M059J (cell line): ENCODE results near the gene C8G. TPM values are rescaled to one million over a fixed set of nuclear protein-coding genes. Genes with fewer than 3 reads are reported as not detected.

Source experiments
- DNase-seq: peaks from one replicate; pipeline ENCODE4 v3.0.0-alpha.2; 2012; ENCODE audit warnings: low read depth
- total RNA-seq: library from RNA; depleted of rRNA; stranded (reverse); fragments of >200 nt; shearing (Covaris generic); gene quantifications from 2 replicates; pipeline ENCODE4 v1.2.3, GENCODE V29; 2014; rRNA removed

C8G gene
- total RNA-seq, 1 experiment from 2014 or later = 0.89 TPM

- DNase-seq = no peak
Observed at GRCh38 chr9:136982232-136983051, 37.4 kb downstream of the C8G start, which contains the start of gene LCNL1. Gene LCNL1, plus strand, starts transcription at chr9:136982993. Its CDS starts 594 bp downstream, at chr9:136983587.

DNA sequence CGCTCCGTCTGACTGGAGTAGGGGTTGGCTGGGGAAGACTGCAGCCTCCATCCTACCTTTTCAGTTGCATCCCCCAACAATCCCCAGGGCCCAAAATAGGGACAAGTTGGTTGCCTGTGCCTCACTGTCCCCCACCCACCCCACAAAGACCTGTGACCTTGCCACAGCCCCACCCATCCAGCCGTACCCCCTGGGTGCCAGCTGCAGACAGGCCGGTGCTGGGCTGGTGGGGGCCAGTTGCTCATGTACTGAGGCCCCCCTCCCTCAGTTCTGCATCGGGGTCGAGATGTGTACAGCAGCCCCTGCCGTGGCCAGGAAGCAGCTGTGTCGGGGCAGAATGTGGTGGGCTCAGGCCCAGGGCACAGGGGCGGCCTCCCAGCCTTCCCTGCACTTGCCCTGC lies 38.1 kb downstream of the C8G start:
- no peak for DNase-seq

GRCh38 chr9:136983656-136984314 lies 38.7 kb downstream of the C8G start:
- DNase-seq = no peak

- no peak for DNase-seq
Observed at GRCh38 chr9:136984464-136985026, 39.5 kb downstream of the C8G start.

DNA sequence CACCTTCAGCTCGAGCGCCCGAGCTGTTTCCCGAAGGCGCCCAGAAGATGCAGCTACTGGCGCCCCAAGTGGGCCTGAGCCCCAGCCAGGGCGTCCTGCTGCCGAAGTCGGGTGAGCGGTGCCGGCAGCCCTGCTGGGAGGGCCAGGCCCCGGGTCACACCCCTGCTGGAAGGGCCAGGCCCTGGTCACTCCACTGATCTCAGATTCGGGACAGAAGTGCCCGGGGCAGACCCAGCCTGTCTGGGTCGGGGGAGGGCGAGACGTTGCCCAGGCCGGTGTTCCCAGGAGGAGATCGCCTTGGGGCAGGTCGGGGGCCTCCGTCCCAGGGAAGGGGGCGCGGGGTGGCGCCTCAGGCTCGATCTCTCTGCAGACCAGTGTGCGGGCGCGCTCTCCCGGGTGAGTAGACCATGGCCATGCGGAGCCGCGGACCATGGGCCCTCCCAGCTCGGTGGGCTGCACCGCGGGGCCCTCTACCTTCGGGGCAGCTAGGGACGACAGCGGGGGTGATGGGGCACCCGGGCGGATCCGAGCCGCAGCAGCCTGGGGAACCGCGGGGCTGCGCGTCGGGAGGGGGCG lies 40.1 kb downstream of the C8G start:
- DNase-seq = no peak

- no peak for DNase-seq
Observed at GRCh38 chr9:136985853-136986252, 40.8 kb downstream of the C8G start.

DNA sequence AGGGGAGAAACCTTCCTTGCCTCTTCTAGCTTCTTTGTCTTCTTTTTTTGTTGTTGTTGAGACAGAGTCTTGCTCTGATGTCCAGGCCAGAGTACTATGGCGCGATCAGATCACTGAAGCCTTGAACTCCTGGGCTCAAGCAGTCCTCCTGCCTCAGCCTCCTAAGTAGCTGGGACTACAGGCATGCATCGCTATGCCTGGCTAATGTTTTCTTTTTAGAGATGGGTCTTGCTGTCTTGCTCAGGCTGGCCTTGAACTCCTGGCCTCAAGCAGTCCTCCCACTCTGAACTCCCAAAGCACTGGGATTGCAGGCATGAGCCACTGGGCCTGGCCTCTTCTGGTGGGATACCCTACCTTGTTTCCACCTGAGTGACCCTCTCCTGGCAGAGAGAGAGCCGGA lies 43.8 kb downstream of the C8G start:
- no peak for DNase-seq

- DNase-seq = no peak
Observed at GRCh38 chr9:136990242-136990911, 45.3 kb downstream of the C8G start.

- DNase-seq = peak; percentile 82
Observed at GRCh38 chr9:136991993-136992818, 47.2 kb downstream of the C8G start, which contains the start of gene PAXX. Gene PAXX, plus strand, starts transcription at chr9:136992422. Its CDS starts 22 bp downstream, at chr9:136992444.

GRCh38 chr9:136992819-136993369 lies 47.9 kb downstream of the C8G start:
- DNase-seq = no peak

DNA sequence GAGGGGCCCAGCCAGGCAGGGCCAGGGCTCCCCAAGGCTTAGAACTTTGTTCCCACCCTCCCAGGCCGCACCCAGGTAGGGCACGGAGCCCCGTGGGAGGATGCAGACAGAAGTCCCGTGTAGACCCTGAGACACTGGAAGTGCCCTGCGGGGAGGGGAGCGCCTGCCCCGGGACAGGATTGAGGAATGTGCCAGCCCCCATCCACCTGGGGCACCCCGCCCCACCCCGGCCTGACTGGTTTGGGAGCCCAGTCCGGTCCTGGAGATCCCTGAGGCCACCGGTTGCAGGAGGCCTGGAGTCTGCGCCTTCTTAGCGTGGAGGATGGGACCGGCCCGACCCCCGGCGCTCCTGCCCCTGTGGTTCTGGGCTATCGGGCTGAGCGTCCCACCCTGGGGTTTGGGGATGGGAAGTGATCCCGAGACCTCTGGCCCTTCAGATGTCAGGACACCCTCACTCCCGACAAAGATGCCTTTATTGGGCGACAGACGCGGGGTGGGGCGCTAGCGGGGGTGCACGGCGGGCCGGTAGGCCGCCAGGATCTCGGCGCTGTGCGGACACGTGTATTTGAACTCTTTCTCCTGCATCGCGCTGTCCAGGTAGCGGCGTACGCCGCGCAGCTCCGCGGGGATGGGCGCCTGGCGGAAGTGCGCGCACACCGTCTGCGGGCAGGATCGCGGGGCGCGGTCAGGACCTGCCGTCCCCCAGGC lies 49.3 kb downstream of the C8G start:
- DNase-seq = no peak

DNA sequence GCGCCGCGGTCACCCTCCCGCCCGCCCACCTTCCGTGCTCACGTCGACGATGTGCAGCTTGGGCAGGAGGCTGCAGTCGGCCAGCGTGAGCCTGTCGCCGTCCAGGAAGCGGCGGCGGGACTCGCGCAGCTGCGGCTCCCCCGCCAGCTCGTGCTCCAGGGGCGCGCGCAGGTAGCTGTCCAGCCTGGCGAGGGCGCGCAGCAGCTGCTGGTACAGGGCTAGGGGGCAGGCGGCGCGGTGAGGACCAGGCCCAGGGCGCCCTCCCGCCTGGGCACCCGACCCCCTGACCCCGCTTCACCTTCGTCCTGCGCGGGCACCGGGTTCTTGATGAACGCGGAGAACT lies 49.8 kb downstream of the C8G start:
- no peak for DNase-seq

DNA sequence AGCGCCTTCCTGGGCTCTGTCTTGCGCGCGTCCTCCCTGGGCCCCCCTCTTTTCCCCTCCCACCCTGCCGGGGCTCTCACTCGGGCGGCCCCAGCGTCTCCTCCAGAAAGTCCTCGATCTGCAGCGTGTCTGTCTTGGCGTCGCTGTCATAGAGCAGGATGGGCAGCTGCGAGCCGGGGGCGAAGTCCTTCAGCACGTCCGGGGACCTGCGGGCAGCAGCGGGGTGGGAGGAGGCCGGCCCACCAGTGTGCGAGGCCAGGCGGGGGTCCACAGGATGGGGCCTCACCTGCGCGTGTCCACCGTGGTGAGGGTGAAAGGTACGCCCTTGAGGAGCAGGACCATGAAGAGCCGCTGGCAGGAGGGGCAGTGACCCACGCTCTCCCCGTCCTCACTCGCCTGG lies 50.3 kb downstream of the C8G start:
- no peak for DNase-seq

DNA sequence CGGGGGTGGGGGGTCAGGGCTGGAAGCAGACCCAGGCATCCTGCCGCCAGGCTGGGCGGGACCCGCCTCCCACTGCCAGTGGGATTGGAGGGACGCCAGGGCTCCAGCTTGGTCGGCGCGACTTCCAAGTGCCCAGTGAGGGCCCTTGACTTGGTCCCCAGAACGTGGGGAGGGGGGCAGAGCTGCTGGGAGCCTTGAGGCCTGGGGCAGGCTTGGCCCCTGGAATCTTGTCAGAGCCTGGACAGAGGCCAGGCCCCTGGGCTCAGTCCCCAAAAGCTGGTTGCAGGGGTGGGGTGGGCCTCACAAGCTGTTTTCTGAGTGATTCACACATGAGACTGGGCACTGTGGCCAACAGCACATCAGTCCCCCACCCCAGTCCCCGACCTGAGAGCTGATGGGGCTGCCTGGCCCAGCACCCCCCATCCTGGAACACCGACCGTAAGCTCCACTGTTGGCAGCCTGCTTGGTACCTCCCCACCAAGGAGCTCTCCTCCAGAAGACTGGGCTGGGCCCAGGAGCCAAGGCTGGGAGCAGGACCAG lies 50.8 kb downstream of the C8G start:
- peak; percentile 70 for DNase-seq

Other genes starting within 250 kb of the C8G start
- gene DIPK1B, start 232.7 kb upstream of the C8G start, total RNA-seq = 1.5 and 1.6 TPM in 2 replicates
- gene LCN10, start 202.3 kb upstream of the C8G start, total RNA-seq = not detected in 2 replicates
- gene LCN6, start 196.7 kb upstream of the C8G start, total RNA-seq = not detected in 2 replicates
- gene LCN8, start 187.0 kb upstream of the C8G start, total RNA-seq = not detected in 2 replicates
- gene LCN15, start 180.7 kb upstream of the C8G start, total RNA-seq = not detected in 2 replicates
- gene TMEM141, start 153.9 kb upstream of the C8G start, total RNA-seq = 63.0 and 84.8 TPM in 2 replicates
- gene CCDC183, start 148.9 kb upstream of the C8G start, total RNA-seq = not detected in 2 replicates
- gene RABL6, start 137.3 kb upstream of the C8G start, total RNA-seq = 55.9 and 75.4 TPM in 2 replicates
- 0.15 and 1.1 TPM in 2 replicates for gene AJM1, start 102.8 kb upstream of the C8G start, total RNA-seq
- gene PHPT1, start 95.8 kb upstream of the C8G start, total RNA-seq = 81.2 and 95.3 TPM in 2 replicates
- 0.44 TPM in 1 of 2 replicates, not detected in the other for gene MAMDC4, start 92.9 kb upstream of the C8G start, total RNA-seq
- gene EDF1, start 78.9 kb upstream of the C8G start, total RNA-seq = 567 and 587 TPM in 2 replicates
- 13.6 and 26.8 TPM in 2 replicates for gene TRAF2, start 58.7 kb upstream of the C8G start, total RNA-seq
- 78.4 and 117 TPM in 2 replicates for gene FBXW5, start 505 bp upstream of the C8G start, total RNA-seq
- gene LCN12, start 7.0 kb downstream of the C8G start, total RNA-seq = 1.2 TPM in 1 of 2 replicates, not detected in the other
- not detected in 2 replicates for gene PTGDS, start 32.3 kb downstream of the C8G start, total RNA-seq
- gene LCNL1, start 37.8 kb downstream of the C8G start, total RNA-seq = not detected in 2 replicates
- gene PAXX, start 47.2 kb downstream of the C8G start, total RNA-seq = 53.1 and 59.0 TPM in 2 replicates
- 11.0 and 18.9 TPM in 2 replicates for gene CLIC3, start 51.3 kb downstream of the C8G start, total RNA-seq
- gene ABCA2, start 83.0 kb downstream of the C8G start, total RNA-seq = 9.2 and 10.2 TPM in 2 replicates
- gene FUT7, start 86.8 kb downstream of the C8G start, total RNA-seq = not detected in 2 replicates
- gene NPDC1, start 100.9 kb downstream of the C8G start, total RNA-seq = 8.2 and 10.7 TPM in 2 replicates
- not detected in 2 replicates for gene ENTPD2, start 108.8 kb downstream of the C8G start, total RNA-seq
- gene SAPCD2, start 125.3 kb downstream of the C8G start, total RNA-seq = 11.8 and 28.5 TPM in 2 replicates
- 6.7 and 12.9 TPM in 2 replicates for gene UAP1L1, start 132.3 kb downstream of the C8G start, total RNA-seq
- 86.8 and 145 TPM in 2 replicates for gene MAN1B1, start 141.7 kb downstream of the C8G start, total RNA-seq
- gene DPP7, start 169.5 kb downstream of the C8G start, total RNA-seq = 26.8 and 30.0 TPM in 2 replicates
- not detected in 2 replicates for gene GRIN1, start 193.9 kb downstream of the C8G start, total RNA-seq
- not detected in 2 replicates for gene LRRC26, start 224.8 kb downstream of the C8G start, total RNA-seq
- not detected in 2 replicates for gene TMEM210, start 226.8 kb downstream of the C8G start, total RNA-seq
- gene ANAPC2, start 243.3 kb downstream of the C8G start, total RNA-seq = 8.6 and 17.6 TPM in 2 replicates
- 99.7 and 110 TPM in 2 replicates for gene SSNA1, start 243.4 kb downstream of the C8G start, total RNA-seq